H9 (cell line): ENCODE measurements around the gene DCAF11. TPM values are rescaled to one million over a fixed set of nuclear protein-coding genes. Genes with fewer than 3 reads are reported as not detected.

ENCODE experiments used
- DNase-seq: peaks from one replicate; pipeline ENCODE4 v3.0.0-alpha.2; 2017
- H2AFZ ChIP-seq: one replicate; pipeline ENCODE4 v1.6.1; 2013; ENCODE audit warnings: mild to moderate bottlenecking, low read length, control low read depth, moderate library complexity
- H2AK5ac ChIP-seq: 2 replicates; pipeline ENCODE4 v1.6.1; 2013; ENCODE audit warnings: low read length, control low read depth, mixed read lengths; ENCODE audit not compliant: insufficient read length
- H2BK120ac ChIP-seq: one replicate; pipeline ENCODE4 v1.6.1; 2013; ENCODE audit warnings: low read depth, mild to moderate bottlenecking, low read length, control low read depth, inconsistent platforms; ENCODE audit not compliant: poor library complexity, severe bottlenecking
- H2BK12ac ChIP-seq: 2 replicates; pipeline ENCODE4 v1.6.1; 2013; ENCODE audit warnings: low read length, control low read depth, mixed read lengths, low read depth; ENCODE audit not compliant: insufficient read length
- H2BK15ac ChIP-seq: 2 replicates; pipeline ENCODE4 v1.6.1; 2013; ENCODE audit warnings: low read depth, low read length, control low read depth
- H2BK20ac ChIP-seq: one replicate; pipeline ENCODE4 v1.6.1; 2013; ENCODE audit warnings: low read depth, mild to moderate bottlenecking, low read length, control low read depth, inconsistent platforms; ENCODE audit not compliant: poor library complexity, severe bottlenecking
- H2BK5ac ChIP-seq: 2 replicates; pipeline ENCODE4 v1.6.1; 2013; ENCODE audit warnings: low read length, control low read depth, mixed read lengths; ENCODE audit not compliant: insufficient read length
- H3K14ac ChIP-seq: 2 replicates; pipeline ENCODE4 v1.6.1; 2013; ENCODE audit warnings: low read length, control low read depth; ENCODE audit not compliant: insufficient read depth
- H3K18ac ChIP-seq: 2 replicates; pipeline ENCODE4 v1.6.1; 2013; ENCODE audit warnings: low read depth, mild to moderate bottlenecking, mixed read lengths, low read length, control low read depth; ENCODE audit not compliant: insufficient read length
- H3K23ac ChIP-seq: 2 replicates; pipeline ENCODE4 v1.6.1; 2013; ENCODE audit warnings: low read length, control low read depth, mixed read lengths, low read depth; ENCODE audit not compliant: insufficient read length
- H3K23me2 ChIP-seq: 2 replicates; pipeline ENCODE4 v1.6.1; 2013; ENCODE audit warnings: low read depth, mild to moderate bottlenecking, mixed read lengths, low read length, control low read depth; ENCODE audit not compliant: insufficient read length, poor library complexity, severe bottlenecking
- H3K27ac ChIP-seq: 2 replicates; pipeline ENCODE4 v1.5.1; 2013; ENCODE audit warnings: low read length, control low read depth, mixed read lengths, low read depth; ENCODE audit not compliant: insufficient read length
- H3K27me3 ChIP-seq: 2 replicates; pipeline ENCODE4 v1.6.1; 2013; ENCODE audit warnings: low read length, control low read depth, inconsistent platforms; ENCODE audit not compliant: insufficient read depth
- H3K4ac ChIP-seq: 2 replicates; pipeline ENCODE4 v1.6.1; 2013; ENCODE audit warnings: low read depth, mild to moderate bottlenecking, control low read depth, inconsistent platforms, low read length, moderate library complexity
- H3K4me1 ChIP-seq: 2 replicates; pipeline ENCODE4 v1.6.1; 2013; ENCODE audit warnings: low read length, control low read depth, inconsistent platforms; ENCODE audit not compliant: insufficient read depth
- H3K4me2 ChIP-seq: 2 replicates; pipeline ENCODE4 v1.6.1; 2013; ENCODE audit warnings: low read length, control low read depth, mixed read lengths; ENCODE audit not compliant: insufficient read length, insufficient read depth
- H3K56ac ChIP-seq: 2 replicates; pipeline ENCODE4 v1.6.1; 2013; ENCODE audit warnings: low read depth, mild to moderate bottlenecking, mixed read lengths, low read length, control low read depth; ENCODE audit not compliant: insufficient read length
- H3K79me1 ChIP-seq: 2 replicates; pipeline ENCODE4 v1.6.1; 2013; ENCODE audit warnings: low read depth, mild to moderate bottlenecking, moderate library complexity, low read length, control low read depth, inconsistent platforms; ENCODE audit not compliant: insufficient read depth, poor library complexity, severe bottlenecking
- H3K79me2 ChIP-seq: 2 replicates; pipeline ENCODE4 v1.6.1; 2013; ENCODE audit warnings: low read length, control low read depth, inconsistent platforms; ENCODE audit not compliant: insufficient read depth
- H3K9ac ChIP-seq: 2 replicates; pipeline ENCODE4 v1.6.1; 2013; ENCODE audit warnings: low read length, control low read depth, mixed read lengths; ENCODE audit not compliant: insufficient read length; ENCODE audit errors: extremely low read depth
- H3K9me3 ChIP-seq: one replicate; pipeline ENCODE4 v1.6.1; 2013; ENCODE audit warnings: low read depth, low read length, inconsistent platforms; ENCODE audit not compliant: control insufficient read depth
- H3T11ph ChIP-seq: one replicate; pipeline ENCODE4 v1.6.1; 2013; ENCODE audit warnings: mild to moderate bottlenecking, low read length, control low read depth, inconsistent platforms
- H4K20me1 ChIP-seq: one replicate; pipeline ENCODE4 v1.6.1; 2013; ENCODE audit not compliant: control insufficient read depth, insufficient read length, insufficient read depth
- H4K5ac ChIP-seq: 2 replicates; pipeline ENCODE4 v1.6.1; 2013; ENCODE audit warnings: low read depth, mild to moderate bottlenecking, mixed read lengths, low read length, control low read depth; ENCODE audit not compliant: insufficient read length
- H4K8ac ChIP-seq: replicated peaks from 2 replicates; pipeline ENCODE4 v1.6.1; 2013; ENCODE audit warnings: low read length, control low read depth, mixed read lengths, low read depth; ENCODE audit not compliant: insufficient read length
- H4K91ac ChIP-seq: 2 replicates; pipeline ENCODE4 v1.6.1; 2013; ENCODE audit warnings: low read depth, mild to moderate bottlenecking, moderate library complexity, mixed read lengths, low read length, control low read depth; ENCODE audit not compliant: insufficient read length
- H3K27ac Mint-ChIP-seq, 3 experiments: 2 replicates in 2 of 3; 3 replicates in 1 of 3; pipeline ENCODE4 v1.8.0; 2020 to 2021; ENCODE audit warnings: mixed read lengths in 3 of 3, mild to moderate bottlenecking in 1 of 3, moderate library complexity in 1 of 3
- H3K27me3 Mint-ChIP-seq: 2 replicates; pipeline ENCODE4 v1.8.0; 2021; ENCODE audit warnings: low read depth, mild to moderate bottlenecking, moderate library complexity, mixed read lengths
- H3K36me3 Mint-ChIP-seq, 3 experiments: 2 replicates in 2 of 3; 3 replicates in 1 of 3; pipeline ENCODE4 v1.8.0; 2020 to 2021; ENCODE audit warnings: low read depth in 3 of 3, mixed read lengths in 3 of 3; ENCODE audit not compliant: insufficient read depth in 1 of 3
- H3K4me1 Mint-ChIP-seq, 2 experiments: 2 replicates each; pipeline ENCODE4 v1.8.0; 2020; ENCODE audit warnings: mixed read lengths in 2 of 2
- H3K4me3 Mint-ChIP-seq, 2 experiments: 2 replicates in 1 of 2; 3 replicates in 1 of 2; pipeline ENCODE4 v1.8.0; 2020 to 2021; ENCODE audit warnings: mild to moderate bottlenecking in 2 of 2, mixed read lengths in 2 of 2, moderate library complexity in 1 of 2
- H3K9me3 Mint-ChIP-seq, 2 experiments: 2 replicates in 1 of 2; 3 replicates in 1 of 2; pipeline ENCODE4 v1.8.0; 2020; ENCODE audit warnings: mild to moderate bottlenecking in 2 of 2, mixed read lengths in 2 of 2, moderate library complexity in 1 of 2
- WGBS: extraction: QIAGEN DNeasy Blood & Tissue Kit; methylation state at CpG from one replicate; pipeline ENCODE4 v1.1.7; 2013; ENCODE audit warnings: missing lambda C conversion rate, low lambda C conversion rate, mixed read lengths; ENCODE audit not compliant: insufficient read length; ENCODE audit errors: extremely low coverage; 5-methylcytosine and 5-hydroxymethylcytosine counted together
- total RNA-seq: library from RNA; stranded (reverse); gene quantifications from 2 replicates; pipeline ENCODE4 v1.2.1, GENCODE V29; 2021
- TF ChIP-seq, protein P1 (sequence below): fragments of 200-600 bp; sonication (generic); conservative IDR thresholded peaks from 3 replicates; pipeline ENCODE4 v1.8.0; 2021; ENCODE audit warnings: antibody characterized with exemption, mild to moderate bottlenecking

DCAF11 gene
- total RNA-seq, 1 experiment from 2014 or later: 73.4 TPM

- H3K4ac ChIP-seq: no peak overlapping the region
- H3K4me1 Mint-ChIP-seq: peaks cover 6 to 7% of the 10 kb centered on the region in 2 experiments; a peak in 3 of 4 replicates
- H3K56ac ChIP-seq: no peak overlapping the region
- no peaks in the 10 kb centered on the region for H3K9me3 ChIP-seq
- H3K23ac ChIP-seq: no peak overlapping the region
- H3K79me1 ChIP-seq: no peaks in the 10 kb centered on the region
- no peak overlapping the region for H4K91ac ChIP-seq
- no peak overlapping the region for H3K18ac ChIP-seq
- no peak overlapping the region for H4K5ac ChIP-seq
- no peaks in the 10 kb centered on the region; a peak in 1 of 7 replicates for H3K36me3 Mint-ChIP-seq
- no peaks in the 10 kb centered on the region for H3K4me1 ChIP-seq
- peaks cover 5% of the 10 kb centered on the region for H3K23me2 ChIP-seq
- WGBS: no CpG with 5 or more reads among the region's 7 CpGs
- no peak overlapping the region for H2BK20ac ChIP-seq
- H3K27me3 Mint-ChIP-seq: no peaks in the 10 kb centered on the region
- no peak overlapping the region for H3K27ac ChIP-seq
- H4K8ac ChIP-seq: no peak overlapping the region
- H3T11ph ChIP-seq: no peak overlapping the region
- H3K4me2 ChIP-seq: no peak overlapping the region
- no peak overlapping the region for H3K4me3 Mint-ChIP-seq
- H3K79me2 ChIP-seq: no peaks in the 10 kb centered on the region
- no peak overlapping the region for H2BK15ac ChIP-seq
- no peak overlapping the region for H3K9ac ChIP-seq
- H3K27me3 ChIP-seq: no peaks in the 10 kb centered on the region
- H2BK120ac ChIP-seq: no peak overlapping the region
- TF ChIP-seq, protein P1, sequence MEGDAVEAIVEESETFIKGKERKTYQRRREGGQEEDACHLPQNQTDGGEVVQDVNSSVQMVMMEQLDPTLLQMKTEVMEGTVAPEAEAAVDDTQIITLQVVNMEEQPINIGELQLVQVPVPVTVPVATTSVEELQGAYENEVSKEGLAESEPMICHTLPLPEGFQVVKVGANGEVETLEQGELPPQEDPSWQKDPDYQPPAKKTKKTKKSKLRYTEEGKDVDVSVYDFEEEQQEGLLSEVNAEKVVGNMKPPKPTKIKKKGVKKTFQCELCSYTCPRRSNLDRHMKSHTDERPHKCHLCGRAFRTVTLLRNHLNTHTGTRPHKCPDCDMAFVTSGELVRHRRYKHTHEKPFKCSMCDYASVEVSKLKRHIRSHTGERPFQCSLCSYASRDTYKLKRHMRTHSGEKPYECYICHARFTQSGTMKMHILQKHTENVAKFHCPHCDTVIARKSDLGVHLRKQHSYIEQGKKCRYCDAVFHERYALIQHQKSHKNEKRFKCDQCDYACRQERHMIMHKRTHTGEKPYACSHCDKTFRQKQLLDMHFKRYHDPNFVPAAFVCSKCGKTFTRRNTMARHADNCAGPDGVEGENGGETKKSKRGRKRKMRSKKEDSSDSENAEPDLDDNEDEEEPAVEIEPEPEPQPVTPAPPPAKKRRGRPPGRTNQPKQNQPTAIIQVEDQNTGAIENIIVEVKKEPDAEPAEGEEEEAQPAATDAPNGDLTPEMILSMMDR: no peak
- 0 out of 5 replicates have a peak, but pooled peaks cover 0 to 2% of the 10 kb centered on the region in 2 experiments for H3K9me3 Mint-ChIP-seq
- H2AK5ac ChIP-seq: no peak overlapping the region
- no peak for DNase-seq
- H4K20me1 ChIP-seq: no peaks in the 10 kb centered on the region
- no peak overlapping the region for H2AFZ ChIP-seq
- H2BK12ac ChIP-seq: no peak overlapping the region
- H3K14ac ChIP-seq: no peak overlapping the region
- no peak overlapping the region for H2BK5ac ChIP-seq
- peak overlapping the region in 2 of 3 experiments; percentile 31 to 48; a peak in 2 of 7 replicates for H3K27ac Mint-ChIP-seq
These were observed 16.4 kb downstream of the DCAF11 start for GRCh38 chr14:24130717-24131548.
